HG03571 (cell line): ENCODE results near the gene CACNA2D3.

Experiments used
- ATAC-seq: cut with Tn5 transposase; IDR thresholded peaks from one replicate; pipeline ENCODE4 v1.9.1; 2021; ENCODE audit not compliant: unreplicated experiment

Gene CACNA2D3

DNA sequence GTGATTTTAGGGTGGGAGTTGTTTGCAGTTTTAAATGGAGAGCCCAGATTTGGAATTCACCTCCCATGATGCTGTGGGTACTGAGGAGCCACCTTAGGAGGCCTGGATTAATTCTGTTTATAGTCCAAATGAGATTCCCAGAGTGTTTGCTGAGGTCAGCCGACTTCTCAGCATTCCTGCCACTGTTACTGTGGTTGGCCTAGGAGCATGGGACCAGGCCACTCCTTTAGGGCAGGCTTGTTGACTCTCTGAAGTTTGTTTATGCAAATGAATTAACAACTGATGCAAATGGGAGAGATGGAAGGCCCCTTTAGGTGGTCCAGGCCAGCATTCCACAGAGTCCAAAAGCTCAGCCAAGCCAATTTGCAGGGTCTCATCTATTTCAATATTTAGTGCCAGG, 46.1 kb downstream of the CACNA2D3 start:
- ATAC-seq, result no peak

DNA sequence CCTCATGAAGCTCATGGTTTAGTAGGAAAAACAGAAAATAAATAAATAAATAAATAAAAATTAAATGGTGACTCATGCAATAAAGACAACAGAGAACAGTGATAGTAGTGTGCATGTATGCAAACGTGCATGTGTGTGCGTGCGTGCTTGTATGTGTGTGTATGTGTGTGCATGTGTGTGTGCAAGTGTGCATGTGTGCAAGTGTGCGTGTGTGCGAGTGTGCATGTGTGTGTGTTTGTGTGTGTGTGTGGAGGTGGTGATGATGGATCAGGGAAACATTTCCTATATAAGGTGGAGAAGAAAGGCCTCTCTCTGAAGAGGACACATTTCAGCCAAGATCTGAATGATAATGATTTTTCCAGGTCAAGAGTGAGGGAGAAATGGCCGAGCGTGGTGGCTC, 47.2 kb downstream of the CACNA2D3 start:
- ATAC-seq, result no peak

DNA sequence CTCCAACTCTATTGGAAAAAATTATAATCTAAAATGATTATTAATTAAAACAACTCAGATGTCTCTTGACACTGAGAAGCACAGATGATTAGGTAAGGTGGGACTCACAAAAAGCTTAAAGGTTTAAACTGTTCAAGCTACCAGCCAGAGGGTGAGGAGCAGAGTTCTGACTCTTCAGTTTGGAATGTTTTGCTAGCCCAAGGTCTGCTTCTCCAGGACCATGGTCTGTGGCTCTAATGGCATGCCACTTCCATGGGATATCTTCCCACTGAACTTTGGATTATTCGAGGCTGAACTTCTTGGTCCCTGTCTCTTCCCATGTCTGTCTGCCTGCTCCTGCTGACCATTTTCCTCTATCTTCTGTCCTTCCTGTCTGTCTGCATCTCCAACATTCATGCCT, 49.2 kb downstream of the CACNA2D3 start:
- ATAC-seq, result no peak

GRCh38 chr3:54171951-54172350, 49.6 kb downstream of the CACNA2D3 start:
- ATAC-seq, result no peak

DNA sequence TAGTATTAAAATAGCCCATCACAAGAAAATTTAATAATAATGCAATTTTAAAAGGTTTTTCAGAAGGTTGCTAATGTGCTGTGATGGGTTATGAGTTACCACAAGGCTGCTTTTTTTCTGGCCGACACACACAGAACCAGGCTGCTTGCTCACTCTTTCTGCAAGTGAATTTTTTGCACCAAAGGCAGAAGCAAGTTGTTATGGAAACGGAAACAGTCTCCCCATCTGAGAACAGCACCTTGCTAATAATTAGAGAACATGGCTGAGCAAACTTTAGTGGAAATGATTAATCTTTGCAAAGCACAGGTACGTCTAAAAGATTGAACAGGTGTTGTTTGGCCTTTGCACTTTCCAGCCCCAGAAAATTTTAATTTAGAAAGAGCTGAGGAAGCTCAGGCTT, 51.0 kb downstream of the CACNA2D3 start:
- no peak for ATAC-seq

DNA sequence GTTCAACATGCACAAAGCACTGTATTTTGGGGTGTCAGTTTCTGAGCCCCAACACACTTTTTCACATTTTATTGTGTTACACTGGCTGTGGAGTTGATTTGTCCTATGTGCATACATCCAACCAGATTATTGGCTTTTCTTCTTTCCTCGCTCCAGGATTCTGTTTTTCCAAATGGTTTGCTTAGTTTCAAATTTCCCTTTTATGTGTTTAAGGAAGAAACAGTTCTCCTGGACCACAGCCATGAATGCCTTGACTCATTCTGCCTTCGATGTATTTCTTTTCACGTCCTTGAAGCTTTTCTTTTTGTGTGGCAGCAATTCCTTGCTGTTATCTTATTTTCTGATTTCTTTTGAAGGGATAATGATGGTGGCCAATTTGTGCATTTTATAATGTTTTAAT, 53.8 kb downstream of the CACNA2D3 start:
- no peak for ATAC-seq

GRCh38 chr3:54177816-54178215, 55.5 kb downstream of the CACNA2D3 start:
- no peak for ATAC-seq

DNA sequence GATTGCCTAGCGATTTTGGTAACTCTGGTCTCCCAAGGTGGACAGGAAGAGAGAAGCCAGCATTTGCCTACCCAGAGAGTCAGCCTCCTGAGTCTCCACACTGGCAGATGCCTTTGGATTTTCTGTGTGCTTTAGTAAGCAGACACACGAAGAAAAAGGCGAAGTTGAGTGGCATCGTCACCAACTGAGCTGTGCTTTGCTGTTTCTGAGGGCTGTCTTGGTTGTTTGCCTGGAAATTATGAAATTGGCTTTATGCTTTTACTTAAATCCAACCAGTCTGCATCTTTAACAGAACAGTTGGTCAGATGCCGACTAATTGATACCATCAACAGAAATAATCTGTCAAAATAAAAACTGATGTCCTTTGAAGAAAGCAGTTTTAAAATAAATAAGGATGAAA, 56.0 kb downstream of the CACNA2D3 start:
- ATAC-seq, result no peak

- ATAC-seq, result no peak
Measured at GRCh38 chr3:54180921-54181320, 58.6 kb downstream of the CACNA2D3 start.

DNA sequence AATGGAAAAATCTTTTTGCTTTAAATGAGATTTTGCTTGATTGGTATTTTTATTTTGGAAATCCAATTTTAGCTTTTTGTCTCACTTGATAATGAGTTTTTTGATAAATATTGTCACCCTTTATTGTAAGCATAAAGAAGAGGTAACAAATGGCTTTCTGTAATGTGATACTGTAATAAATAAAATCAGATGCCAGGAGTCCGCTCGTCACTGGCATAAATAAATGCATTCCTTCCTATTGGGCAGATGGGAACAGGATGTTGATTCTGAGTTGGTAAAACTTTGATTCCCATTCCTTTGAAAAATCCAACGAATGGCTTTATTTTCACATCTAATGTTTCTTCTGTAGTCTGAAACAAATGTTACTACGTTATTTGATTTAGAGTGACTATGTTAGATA, 59.9 kb downstream of the CACNA2D3 start:
- ATAC-seq, result no peak

DNA sequence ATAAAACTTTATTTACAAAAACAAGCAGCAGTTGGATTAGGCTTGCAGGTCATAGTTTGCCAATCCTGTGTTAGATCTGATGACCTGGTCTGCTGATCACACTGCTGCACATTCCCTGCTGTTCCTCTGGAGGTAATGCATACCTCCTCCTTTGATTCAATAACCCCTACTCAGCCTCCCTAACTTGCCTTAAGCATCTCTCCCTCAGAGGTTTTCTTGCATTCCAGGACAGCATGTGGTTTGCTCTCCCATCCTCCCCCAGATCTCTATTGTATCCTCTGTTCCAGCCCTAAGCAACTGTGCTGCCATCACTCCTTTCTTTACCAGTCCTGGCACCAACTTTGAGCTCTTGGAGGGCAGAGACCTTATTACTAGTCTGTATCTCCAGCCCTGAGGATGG, 63.4 kb downstream of the CACNA2D3 start:
- ATAC-seq, result no peak

- no peak for ATAC-seq
Measured at GRCh38 chr3:54188176-54188791, 65.9 kb downstream of the CACNA2D3 start.

DNA sequence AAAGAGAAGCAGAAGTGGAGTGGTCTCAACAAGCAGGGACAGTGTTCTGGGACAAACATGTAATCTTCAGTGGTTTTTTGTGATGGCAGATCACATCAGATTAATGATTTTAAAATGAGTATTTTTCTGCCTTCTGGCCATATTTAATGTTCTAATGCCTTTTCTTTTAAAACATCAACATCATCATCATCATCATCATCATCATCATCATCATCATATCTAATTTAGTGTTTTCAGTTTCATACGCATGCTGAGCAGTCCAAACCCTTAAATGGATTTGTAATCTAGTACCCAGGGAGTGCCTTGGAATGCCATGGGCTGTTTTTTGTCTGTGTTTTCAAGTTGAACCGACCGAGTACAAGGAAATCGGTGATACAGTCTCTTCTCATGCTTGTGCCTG, 68.9 kb downstream of the CACNA2D3 start:
- ATAC-seq, result no peak

DNA sequence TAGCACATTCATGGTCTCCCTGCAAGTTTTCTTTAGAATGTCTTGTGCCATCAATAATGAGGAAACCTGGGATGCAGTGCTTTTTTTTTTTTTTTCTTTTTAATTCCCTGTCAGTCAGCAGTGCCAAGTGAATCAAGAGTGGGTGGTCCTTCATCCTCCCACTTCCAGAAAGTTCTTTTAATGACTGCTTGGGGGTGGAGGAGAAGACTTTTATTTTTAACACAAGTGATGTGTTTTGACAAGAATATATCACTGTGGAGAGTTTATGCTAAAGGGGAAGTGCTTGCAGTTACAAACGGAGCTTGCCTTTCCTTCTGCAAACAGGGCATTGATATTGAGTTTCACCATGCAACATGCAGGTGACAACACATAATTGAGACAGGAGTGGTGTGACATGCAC, 69.7 kb downstream of the CACNA2D3 start:
- no peak for ATAC-seq

- no peak for ATAC-seq
Measured at GRCh38 chr3:54193093-54193492, 70.7 kb downstream of the CACNA2D3 start.

GRCh38 chr3:54196360-54196991, 74.1 kb downstream of the CACNA2D3 start:
- ATAC-seq, result no peak

GRCh38 chr3:54197509-54197908, 75.2 kb downstream of the CACNA2D3 start:
- ATAC-seq, result no peak

- ATAC-seq, result no peak
Measured at GRCh38 chr3:54198556-54198955, 76.2 kb downstream of the CACNA2D3 start.

- no peak for ATAC-seq
Measured at GRCh38 chr3:54202054-54202453, 79.7 kb downstream of the CACNA2D3 start.

DNA sequence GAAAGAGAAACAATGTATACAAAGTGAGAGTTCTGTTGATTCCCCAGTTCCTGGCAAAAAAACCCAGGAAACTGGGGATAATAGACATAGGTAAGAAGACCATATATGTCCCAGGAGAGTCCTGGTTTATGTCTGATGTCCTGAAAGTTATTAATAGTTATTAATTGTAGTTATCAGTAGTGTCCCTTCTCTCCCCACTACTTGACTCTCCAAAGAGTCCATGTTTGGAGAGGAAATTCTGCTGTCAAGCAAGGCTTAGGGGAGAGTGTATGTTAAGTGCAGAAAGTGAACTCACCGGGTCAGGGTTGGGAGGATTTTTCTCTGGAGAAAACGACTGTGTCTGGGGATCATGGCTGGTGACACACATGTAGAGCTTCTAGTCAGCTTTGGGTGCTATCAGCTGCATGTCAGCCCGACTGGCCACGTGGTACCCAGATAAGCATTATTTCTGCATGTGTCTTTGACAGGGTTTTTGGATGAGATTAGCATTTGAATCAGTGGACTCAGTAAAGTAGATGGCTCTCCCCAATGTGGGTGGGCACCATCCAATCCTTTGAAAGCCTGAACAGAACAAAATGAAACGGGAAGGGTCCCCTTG, 80.4 kb downstream of the CACNA2D3 start:
- no peak for ATAC-seq

GRCh38 chr3:54206874-54207273, 84.5 kb downstream of the CACNA2D3 start:
- ATAC-seq, result no peak

GRCh38 chr3:54211097-54211496, 88.7 kb downstream of the CACNA2D3 start:
- no peak for ATAC-seq

DNA sequence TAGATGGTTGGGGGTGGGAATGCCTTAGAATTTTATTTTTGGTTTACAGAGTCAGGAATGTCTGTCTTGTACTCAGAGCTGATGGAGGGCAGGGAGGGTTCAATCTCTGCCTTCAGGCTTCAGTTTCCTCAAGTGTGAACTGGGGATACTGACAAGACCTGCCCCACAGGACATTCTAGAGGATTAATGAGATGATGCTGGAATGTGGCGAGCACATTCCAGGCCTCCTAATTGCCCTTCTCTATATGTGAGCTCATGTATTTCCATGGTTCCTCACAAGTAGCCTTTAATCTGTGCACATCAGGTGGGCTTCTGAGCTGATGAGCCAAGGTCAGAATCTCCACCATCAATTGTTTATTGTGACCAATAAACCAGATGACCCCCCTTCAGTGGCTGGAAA, 90.4 kb downstream of the CACNA2D3 start:
- ATAC-seq, result no peak
